Neural cell (in vitro differentiated cells): ENCODE data around the gene EXOC4. TPM values are rescaled to one million over a fixed set of nuclear protein-coding genes. Genes with fewer than 3 reads are reported as not detected.
A peak's percentile ranks its signal among the peaks of the same experiment; 100 is the strongest.

Source experiments
- H2AFZ ChIP-seq: fragments of 200-600, 300-800 bp; sonication (generic), shearing (Covaris generic); 2 replicates; pipeline ENCODE4 v1.6.0; 2014; ENCODE audit warnings: low read depth, mild to moderate bottlenecking, antibody characterized with exemption, low read length, moderate library complexity
- H3F3A ChIP-seq: fragments of 200-600 bp; shearing (Covaris generic); 2 replicates; pipeline ENCODE4 v1.6.1; 2016; ENCODE audit warnings: mild to moderate bottlenecking, moderate library complexity, mixed read lengths, antibody characterized with exemption, low read length; ENCODE audit not compliant: insufficient read depth, poor library complexity, severe bottlenecking
- H3K27ac ChIP-seq: fragments of 200-600, 300-800 bp; sonication (generic), shearing (Covaris generic); 2 replicates; pipeline ENCODE4 v1.5.1; 2014; ENCODE audit warnings: mild to moderate bottlenecking, low read length, moderate library complexity
- H3K27me3 ChIP-seq: fragments of 300-800, 200-600 bp; sonication (generic), shearing (Covaris generic); 2 replicates; pipeline ENCODE4 v1.6.0; 2014; ENCODE audit warnings: mild to moderate bottlenecking, low read depth, low read length, moderate library complexity; ENCODE audit not compliant: insufficient read depth
- H3K36me3 ChIP-seq: fragments of 300-800, 200-600 bp; sonication (generic), shearing (Covaris generic); 2 replicates; pipeline ENCODE4 v1.5.1; 2014; ENCODE audit warnings: mild to moderate bottlenecking, antibody characterized with exemption, low read length, moderate library complexity; ENCODE audit not compliant: insufficient read depth
- H3K4me2 ChIP-seq: fragments of 300-800, 200-600 bp; sonication (generic), shearing (Covaris generic); 2 replicates; pipeline ENCODE4 v1.6.0; 2014; ENCODE audit warnings: mild to moderate bottlenecking, low read length
- H3K4me3 ChIP-seq: fragments of 300-800, 200-600 bp; sonication (generic), shearing (Covaris generic); 2 replicates; pipeline ENCODE4 v1.5.1; 2014; ENCODE audit warnings: mild to moderate bottlenecking, low read length, moderate library complexity
- H3K79me2 ChIP-seq: fragments of 200-600 bp; shearing (Covaris generic); replicated peaks from 2 replicates; pipeline ENCODE4 v1.6.0; 2014; ENCODE audit warnings: mild to moderate bottlenecking, low read length, moderate library complexity; ENCODE audit not compliant: insufficient read depth
- H3K9ac ChIP-seq: fragments of 300-800, 200-600 bp; sonication (generic), shearing (Covaris generic); 2 replicates; pipeline ENCODE4 v1.6.1; 2016; ENCODE audit warnings: mild to moderate bottlenecking, low read length, mixed read lengths
- H3K9me2 ChIP-seq: fragments of 200-600 bp; shearing (Covaris generic); 2 replicates; pipeline ENCODE4 v1.6.1; 2016; ENCODE audit warnings: mild to moderate bottlenecking, low read length, mixed read lengths; ENCODE audit not compliant: insufficient read depth
- H3K9me3 ChIP-seq: fragments of 200-600, 300-800 bp; sonication (generic), shearing (Covaris generic); 2 replicates; pipeline ENCODE4 v1.6.1; 2016; ENCODE audit warnings: mild to moderate bottlenecking, mixed run types, low read length, moderate library complexity, mixed read lengths
- H4K20me1 ChIP-seq: fragments of 200-600 bp; shearing (Covaris generic); 2 replicates; pipeline ENCODE4 v1.6.1; 2016; ENCODE audit warnings: mild to moderate bottlenecking, mixed run types; ENCODE audit not compliant: insufficient read depth
- CTCF ChIP-seq: fragments of 450-650 bp; IDR thresholded peaks from 2 replicates; pipeline ENCODE4 v1.5.1; 2014; ENCODE audit warnings: antibody characterized with exemption, mild to moderate bottlenecking, moderate library complexity; ENCODE audit not compliant: poor library complexity, severe bottlenecking
- EP300 ChIP-seq: fragments of 450-650 bp; conservative IDR thresholded peaks from 2 replicates; pipeline ENCODE4 v1.6.1; 2014; ENCODE audit warnings: antibody characterized with exemption, mild to moderate bottlenecking, moderate library complexity; ENCODE audit not compliant: poor library complexity, severe bottlenecking
- EZH2 ChIP-seq: fragments of 200-600, 300-800 bp; shearing (Covaris generic), sonication (generic); IDR thresholded peaks from 2 replicates; pipeline ENCODE4 v1.6.1; 2014; ENCODE audit warnings: antibody characterized with exemption, low read length, borderline replicate concordance, mild to moderate bottlenecking; ENCODE audit not compliant: insufficient read depth, poor library complexity, severe bottlenecking
- MXI1 ChIP-seq: fragments of 450-650 bp; conservative IDR thresholded peaks from 2 replicates; pipeline ENCODE4 v1.6.1; 2014; ENCODE audit warnings: antibody characterized with exemption, mild to moderate bottlenecking; ENCODE audit not compliant: poor library complexity, severe bottlenecking
- POLR2AphosphoS5 ChIP-seq: IDR thresholded peaks from 2 replicates; pipeline ENCODE4 v1.6.1; 2012
- RAD21 ChIP-seq: fragments of 450-650 bp; conservative IDR thresholded peaks from 2 replicates; pipeline ENCODE4 v1.6.1; 2014; ENCODE audit warnings: antibody characterized with exemption, mild to moderate bottlenecking, moderate library complexity
- REST ChIP-seq: IDR thresholded peaks from 2 replicates; pipeline ENCODE4 v1.6.1; 2012; ENCODE audit warnings: borderline replicate concordance
- SMC3 ChIP-seq: fragments of 450-650 bp; conservative IDR thresholded peaks from 2 replicates; pipeline ENCODE4 v1.6.1; 2014; ENCODE audit warnings: antibody characterized with exemption, mild to moderate bottlenecking, moderate library complexity; ENCODE audit not compliant: poor library complexity
- TAF1 ChIP-seq: IDR thresholded peaks from 2 replicates; pipeline ENCODE4 v1.6.1; 2012; ENCODE audit warnings: low read depth
- polyA minus RNA-seq: library from RNA; depleted of rRNA, polyadenylated mRNA; stranded (reverse); fragments of >200 nt; gene quantifications from 2 replicates; pipeline ENCODE4 v1.2.3, GENCODE V29; 2014
- polyA plus RNA-seq: library from polyadenylated mRNA; depleted of rRNA; stranded (reverse); fragments of >200 nt; gene quantifications from 2 replicates; pipeline ENCODE4 v1.2.3, GENCODE V29; 2014

Gene EXOC4
- 36.5 and 42.1 TPM in 2 replicates for polyA plus RNA-seq
- polyA minus RNA-seq, result 139 and 174 TPM in 2 replicates

GRCh38 chr7:133252858-133253518 is at the start of gene EXOC4:
EXOC4 (plus strand) TSS chr7:133253078.
- Histone ChIP-seq H3K27ac (peak within 1 kb of the TSS; percentile 77), H3K4me2 (peak within 1 kb of the TSS; percentile 81), H3K9me3 (no peaks in the 10 kb centered on the region), H3K9me2 (no peaks in the 10 kb centered on the region), H3K9ac (peak within 1 kb of the TSS; percentile 76), H3K79me2 (peaks cover 38% of the 10 kb centered on the region), H4K20me1 (no peaks in the 10 kb centered on the region), H2AFZ (peak within 1 kb of the TSS; percentile 57), H3K4me3 (peak within 1 kb of the TSS; percentile 71), H3K36me3 (no peaks in the 10 kb centered on the region), H3K27me3 (no peaks in the 10 kb centered on the region), H3F3A (no peaks in the 10 kb centered on the region)
- TF ChIP-seq EP300 (no peak), CTCF (peak; percentile 8), TAF1 (peak; percentile 74), RAD21 (peak; percentile 41), POLR2AphosphoS5 (peak; percentile 81), MXI1 (peak; percentile 76), SMC3 (peak; percentile 47), EZH2 (no peak), REST (no peak)

- Histone ChIP-seq H3K9me2 (no peaks in the 10 kb centered on the region), H3K9ac (no peak overlapping the region), H3K4me2 (no peak overlapping the region), H3K4me3 (no peak overlapping the region), H4K20me1 (no peaks in the 10 kb centered on the region), H3F3A (no peaks in the 10 kb centered on the region), H2AFZ (no peak overlapping the region), H3K9me3 (no peaks in the 10 kb centered on the region), H3K27ac (no peak overlapping the region), H3K36me3 (no peaks in the 10 kb centered on the region), H3K27me3 (no peaks in the 10 kb centered on the region), H3K79me2 (no peaks in the 10 kb centered on the region)
- no peak for TF ChIP-seq TAF1
- no peak for TF ChIP-seq EZH2
- TF ChIP-seq EP300, result no peak
- no peak for TF ChIP-seq RAD21
- no peak for TF ChIP-seq POLR2AphosphoS5
- TF ChIP-seq MXI1, result no peak
Observed at GRCh38 chr7:133203490-133203889, 49.4 kb upstream of the EXOC4 start.
